ENCODE data around the gene RNF182. TPM values are rescaled to one million over a fixed set of nuclear protein-coding genes. Genes with fewer than 3 reads are reported as not detected.

RNF182 gene
- total and polyA plus RNA-seq, 10 of the 15 experiments (the other 5 are each of a cell fraction or from before 2014, with no cell fraction given), result not detected

DNA sequence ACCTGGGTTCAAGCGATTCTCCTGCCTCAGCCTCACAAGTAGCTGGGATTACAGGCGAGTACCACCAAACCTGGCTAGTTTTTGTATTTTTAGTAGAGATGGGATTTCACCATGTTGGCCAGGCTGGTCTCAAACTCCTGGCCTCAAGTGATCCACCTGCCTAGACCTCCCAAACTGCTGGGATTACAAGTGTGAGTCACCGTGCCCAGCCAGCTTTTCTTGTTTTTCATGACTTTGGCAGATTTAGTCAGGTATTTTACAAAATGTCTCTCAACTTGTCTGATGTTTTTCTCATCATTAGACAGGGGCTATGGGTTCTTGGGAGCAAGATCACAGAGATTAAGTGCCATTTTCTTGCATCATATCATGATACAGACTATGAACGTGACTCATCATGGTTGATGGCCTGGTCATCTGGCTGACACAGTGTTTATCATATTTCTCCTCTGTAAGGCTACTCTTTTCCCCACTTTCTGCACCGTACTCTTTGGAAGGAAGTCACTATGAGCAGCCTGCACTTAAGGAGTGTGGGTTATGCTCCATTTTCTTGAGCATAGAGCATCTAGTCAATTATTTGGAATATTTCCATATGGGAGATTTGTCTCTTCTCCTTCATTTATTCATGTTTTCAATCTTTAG, 67.8 kb downstream of the RNF182 start:
- ChIA-PET CTCF (interaction anchor here (1.2 kb wide), 1 partner anchor 54 kb away, joined by 3 read pairs; no protein-coding TSS in a partner anchor), SMC1A (ENCODE audit: uncharacterized antibody, unreplicated experiment) (no interaction called here), RAD21 (ENCODE audit: unreplicated experiment) (no interaction called here), POLR2A (no interaction called here)
- Histone ChIP-seq H4K20me1 (ENCODE audit: control insufficient read depth, insufficient read depth) (no peaks in the 10 kb centered on the region), H3K27ac (ENCODE audit: control insufficient read depth, insufficient read depth) (no peak overlapping the region), H2AFZ (ENCODE audit: control insufficient read depth, low read depth, low read length) (no peak overlapping the region), H3K9me3 (replicated peaks; ENCODE audit: control insufficient read depth, insufficient read depth, low read length) (no peaks in the 10 kb centered on the region), H3K4me1 (ENCODE audit: control insufficient read depth, insufficient read depth, low read length) (no peaks in the 10 kb centered on the region), H3K4me3 (no peak overlapping the region), H3K27me3 (replicated peaks in 1 of 2; ENCODE audit: control insufficient read depth in 2 of 2, insufficient read depth in 2 of 2, low read length in 1 of 2) (no peaks in the 10 kb centered on the region; a peak in 1 of 4 replicates), H3K36me3 (ENCODE audit: control insufficient read depth in 2 of 2, insufficient read depth in 2 of 2, low read length in 1 of 2) (no peaks in the 10 kb centered on the region; a peak in 1 of 4 replicates), H3K9ac (ENCODE audit: control insufficient read depth, insufficient read depth, low read length) (no peak overlapping the region), H3K79me2 (ENCODE audit: control insufficient read depth, insufficient read depth, low read length) (no peaks in the 10 kb centered on the region), H3K4me2 (ENCODE audit: control insufficient read depth, insufficient read depth) (no peak overlapping the region)
- 18% methylated on average over 5 of the region's 5 CpGs for WGBS (ENCODE audit: insufficient coverage, insufficient replicate concordance, low lambda C conversion rate, missing lambda C conversion rate)
- no TSS peak for BruUV-seq (replicated peaks)
- in situ Hi-C loops (cut with MboI) (no loop called here), intact Hi-C loops (cut with micrococcal nuclease; ENCODE audit: unreplicated experiment) (no loop called here)
- TF ChIP-seq BHLHE40 (IDR thresholded peaks at IDR 0.05; ENCODE audit: borderline replicate concordance in 1 of 2, low read depth in 2 of 2, low read length in 1 of 2) (no peak), SIN3A (IDR thresholded peaks at IDR 0.05; ENCODE audit: low read depth, low read length) (no peak), BRCA1 (IDR thresholded peaks at IDR 0.05; ENCODE audit: low read depth, low read length) (no peak), NFYA (IDR thresholded peaks at IDR 0.05; ENCODE audit: borderline replicate concordance, low read depth, low read length) (no peak), SMC3 (IDR thresholded peaks at IDR 0.05; ENCODE audit: borderline replicate concordance, low read length) (no peak), POLR2A (IDR thresholded peaks at IDR 0.05; ENCODE audit: low read depth, low read length) (no peak)
- no peak for FAIRE-seq
- DNase-seq (ENCODE audit: low read depth, low spot score), result no peak
- ATAC-seq, result no peak

DNA sequence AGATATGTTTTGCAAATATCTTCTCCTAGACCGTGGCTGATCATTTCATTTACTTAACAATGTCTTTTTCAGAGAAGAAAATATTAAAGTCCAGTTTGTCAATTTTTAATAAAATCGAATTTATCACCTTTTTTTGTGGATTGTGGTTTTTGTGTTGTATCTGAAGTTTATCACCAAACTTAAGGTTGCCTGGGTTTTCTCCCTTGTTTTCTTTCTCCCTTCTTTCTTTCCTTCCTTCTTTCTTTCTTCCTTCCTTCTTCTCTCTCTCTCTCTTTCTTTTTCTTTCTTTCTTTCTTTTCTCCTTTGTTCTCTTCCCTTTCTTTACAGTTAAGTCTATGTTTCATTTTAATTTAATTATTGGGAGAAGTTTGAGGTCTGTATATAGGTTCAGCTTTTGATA, 68.7 kb downstream of the RNF182 start:
- Histone ChIP-seq H2AFZ (ENCODE audit: control insufficient read depth, low read depth, low read length) (no peak overlapping the region), H3K27ac (ENCODE audit: control insufficient read depth, insufficient read depth) (no peak overlapping the region), H3K4me2 (ENCODE audit: control insufficient read depth, insufficient read depth) (no peak overlapping the region), H3K27me3 (replicated peaks in 1 of 2; ENCODE audit: control insufficient read depth in 2 of 2, insufficient read depth in 2 of 2, low read length in 1 of 2) (no peaks in the 10 kb centered on the region; a peak in 1 of 4 replicates), H3K36me3 (ENCODE audit: control insufficient read depth in 2 of 2, insufficient read depth in 2 of 2, low read length in 1 of 2) (no peaks in the 10 kb centered on the region; a peak in 1 of 4 replicates), H3K79me2 (ENCODE audit: control insufficient read depth, insufficient read depth, low read length) (no peaks in the 10 kb centered on the region), H4K20me1 (ENCODE audit: control insufficient read depth, insufficient read depth) (no peaks in the 10 kb centered on the region), H3K4me1 (ENCODE audit: control insufficient read depth, insufficient read depth, low read length) (no peaks in the 10 kb centered on the region), H3K4me3 (no peak overlapping the region), H3K9me3 (replicated peaks; ENCODE audit: control insufficient read depth, insufficient read depth, low read length) (no peaks in the 10 kb centered on the region; the same call in 2 of the 3 replicates), H3K9ac (ENCODE audit: control insufficient read depth, insufficient read depth, low read length) (no peak overlapping the region)
- WGBS (ENCODE audit: insufficient coverage, insufficient replicate concordance, low lambda C conversion rate, missing lambda C conversion rate), result 3% methylated on average over 2 of the region's 2 CpGs
- no TSS peak for BruUV-seq (replicated peaks)
- FAIRE-seq (no peak), ATAC-seq (no peak), DNase-seq (ENCODE audit: low read depth, low spot score) (no peak)
- intact Hi-C loops (cut with micrococcal nuclease; ENCODE audit: unreplicated experiment) (no loop called here), in situ Hi-C loops (cut with MboI) (no loop called here)
- ChIA-PET CTCF (interaction anchor here (0.6 to 1.2 kb wide), 2 partner anchors 53 to 76 kb away, joined by 3 to 4 read pairs; no protein-coding TSS in a partner anchor), POLR2A (no interaction called here), RAD21 (ENCODE audit: unreplicated experiment) (no interaction called here), SMC1A (ENCODE audit: uncharacterized antibody, unreplicated experiment) (no interaction called here)
- no peak for TF ChIP-seq SIN3A (IDR thresholded peaks at IDR 0.05; ENCODE audit: low read depth, low read length)
